ENCODE measurements around the gene LITAFD. TPM values are rescaled to one million over a fixed set of nuclear protein-coding genes. Genes with fewer than 3 reads are reported as not detected.

LITAFD gene
- total RNA-seq, 1 experiment from 2014 or later: not detected

- H3K27me3 ChIP-seq (ENCODE audit: insufficient read depth, low read length): no peaks in the 10 kb centered on the region
- no peak overlapping the region for H3K27ac ChIP-seq (ENCODE audit: low read depth, low read length)
- ChIA-PET CTCF (interaction anchor here (0.9 to 4.3 kb wide), 2 partner anchors 8 to 131 kb away, joined by 3 to 38 read pairs; partner anchors contain the start of gene CARHSP1), POLR2A (no interaction called here), RAD21 (ENCODE audit: low non-redundant PET in 1 of 2, low total read pairs in 2 of 2, uncharacterized antibody in 2 of 2, unreplicated experiment in 2 of 2) (no interaction called here)
- H3K9ac ChIP-seq (ENCODE audit: low read length): no peak overlapping the region
- peaks cover 8 to 22% of the 10 kb centered on the region in 2 experiments for H3K4me1 ChIP-seq (ENCODE audit: control insufficient read depth in 1 of 2, insufficient read depth in 2 of 2, low read length in 2 of 2)
- H3K9me3 ChIP-seq (ENCODE audit: control insufficient read depth in 1 of 2, insufficient read depth in 1 of 2, low read depth in 1 of 2, low read length in 2 of 2): no peaks in the 10 kb centered on the region
- H2AFZ ChIP-seq (ENCODE audit: low read depth, low read length, poor library complexity, severe bottlenecking): no peak overlapping the region
- H3K79me2 ChIP-seq (ENCODE audit: insufficient read depth, low read length): no peaks in the 10 kb centered on the region
- no peak overlapping the region for H3K4me3 ChIP-seq (replicated peaks in 1 of 2; ENCODE audit: low read depth in 1 of 2, low read length in 2 of 2)
- peak overlapping the region; percentile 48 for H3K4me2 ChIP-seq (ENCODE audit: low read length)
- no TSS peak for BruUV-seq (replicated peaks)
- intact Hi-C loops (cut with micrococcal nuclease): no loop called here
- ATAC-seq (peak; percentile 2; the same call in 1 of the 2 replicates), DNase-seq (ENCODE audit: low read depth, low spot score) (no peak)
- no peaks in the 10 kb centered on the region for H3K9me2 ChIP-seq (ENCODE audit: insufficient read depth)
- no peak for TF ChIP-seq CTCF (IDR thresholded peaks at IDR 0.05 in 2 of 3, conservative IDR thresholded peaks at IDR 0.05 in 1 of 3; ENCODE audit: borderline replicate concordance in 1 of 3, insufficient read depth in 1 of 3, low read depth in 2 of 3, low read length in 2 of 3)
- TF ChIP-seq SP1 (IDR thresholded peaks at IDR 0.05; ENCODE audit: low read depth): no peak
- TF ChIP-seq ZNF274 (IDR thresholded peaks at IDR 0.05; ENCODE audit: low read depth, low read length): no peak
- no peak for TF ChIP-seq RAD21 (IDR thresholded peaks at IDR 0.05; ENCODE audit: low read depth)
- TF ChIP-seq EGR1 (IDR thresholded peaks at IDR 0.05; ENCODE audit: low read depth): no peak
- TF ChIP-seq CBX3 (IDR thresholded peaks at IDR 0.05; ENCODE audit: low read depth): no peak
- no peak for TF ChIP-seq YY1 (IDR thresholded peaks at IDR 0.05; ENCODE audit: extremely low read depth, insufficient replicate concordance, low read depth, low read length)
- no peak for TF ChIP-seq ATF3 (IDR thresholded peaks at IDR 0.05)
- no peak for TF ChIP-seq POLR2A (IDR thresholded peaks at IDR 0.05; ENCODE audit: borderline replicate concordance, extremely low read depth, insufficient read depth, insufficient read length)
- TF ChIP-seq EZH2phosphoT487 (IDR thresholded peaks at IDR 0.05; ENCODE audit: borderline replicate concordance): no peak
- no peak for TF ChIP-seq JUND (IDR thresholded peaks at IDR 0.05)
- no peaks in the 10 kb centered on the region for H3K36me3 ChIP-seq (ENCODE audit: control insufficient read depth in 1 of 2, insufficient read depth in 2 of 2, low read length in 2 of 2)
- no peaks in the 10 kb centered on the region for H4K20me1 ChIP-seq (ENCODE audit: insufficient read depth)
These were observed 4.1 kb upstream of the LITAFD start for GRCh38 chr16:8877894-8878522.
